GM18517 (cell line): ENCODE measurements around the gene EHMT2.
"Not testable (repeated sequence)": the region's sequence is repeated elsewhere in the genome, so short reads cannot be mapped to it uniquely, and the experiment has no call there.

Experiments used
- ATAC-seq: cut with Tn5 transposase; IDR thresholded peaks from one replicate; pipeline ENCODE4 v1.9.1; 2021; ENCODE audit warnings: mild to moderate bottlenecking, moderate library complexity; ENCODE audit not compliant: unreplicated experiment

The EHMT2 gene

DNA sequence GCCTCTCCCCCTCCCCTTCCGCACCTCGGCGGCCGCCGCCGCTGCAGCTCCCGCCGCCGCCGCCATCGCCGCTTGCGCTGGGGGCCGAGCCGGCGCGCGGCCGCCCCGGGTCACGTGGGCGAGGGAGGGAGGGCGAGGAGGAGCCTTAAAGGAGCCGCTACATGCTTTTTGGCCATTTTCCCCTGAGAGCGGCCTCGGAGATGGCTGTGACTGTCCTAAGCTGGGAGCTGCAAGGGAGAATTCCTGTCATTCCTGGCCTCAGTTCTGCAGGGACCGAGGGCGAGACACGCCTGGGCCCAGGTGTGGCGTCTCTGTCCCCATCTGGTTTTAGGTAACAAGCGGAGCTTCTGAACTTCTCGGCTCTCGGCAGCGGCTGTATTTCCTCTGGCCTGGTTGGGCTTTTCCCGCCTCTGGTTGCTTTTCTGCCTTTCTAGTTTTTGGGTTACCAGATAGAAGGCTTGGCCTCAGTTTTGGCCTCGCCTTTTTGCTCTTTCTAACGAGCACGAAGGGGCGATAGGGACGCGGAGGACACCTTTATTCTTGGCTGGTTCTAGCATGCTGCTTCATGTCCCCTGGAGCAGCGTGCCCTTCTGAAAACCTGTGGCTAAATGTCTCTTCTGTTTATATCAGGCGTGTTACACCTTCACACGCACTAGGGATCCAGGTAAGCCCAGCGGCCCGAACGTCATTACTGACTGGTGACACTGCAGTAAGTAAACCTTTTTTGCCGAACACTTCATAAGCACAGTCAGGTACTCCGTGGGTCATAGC, at the start of gene EHMT2:
Gene EHMT2, minus strand, starts transcription at position 87 of the 771 bp plus-strand sequence. Its CDS starts 21 bp downstream, at position 66.
- peak; percentile 66 for ATAC-seq

DNA sequence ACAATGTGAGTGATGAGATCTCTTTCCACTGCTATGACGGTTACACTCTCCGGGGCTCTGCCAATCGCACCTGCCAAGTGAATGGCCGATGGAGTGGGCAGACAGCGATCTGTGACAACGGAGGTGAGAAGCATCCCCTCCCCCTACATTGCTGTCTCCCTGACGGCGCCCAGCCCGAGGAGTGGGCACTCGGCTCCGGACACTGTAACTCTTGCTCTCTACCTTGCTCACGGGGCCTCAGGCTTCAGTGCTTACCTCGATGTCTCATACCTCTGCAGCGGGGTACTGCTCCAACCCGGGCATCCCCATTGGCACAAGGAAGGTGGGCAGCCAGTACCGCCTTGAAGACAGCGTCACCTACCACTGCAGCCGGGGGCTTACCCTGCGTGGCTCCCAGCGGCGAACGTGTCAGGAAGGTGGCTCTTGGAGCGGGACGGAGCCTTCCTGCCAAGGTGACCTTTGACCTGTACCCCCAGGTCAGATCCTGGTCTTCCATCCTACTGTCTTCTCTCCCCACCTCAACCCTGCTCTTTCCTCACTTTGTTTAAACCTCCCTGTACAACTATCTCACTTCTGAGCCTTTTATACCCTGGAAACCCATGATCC, 49.7 kb upstream of the EHMT2 start:
- no peak for ATAC-seq

DNA sequence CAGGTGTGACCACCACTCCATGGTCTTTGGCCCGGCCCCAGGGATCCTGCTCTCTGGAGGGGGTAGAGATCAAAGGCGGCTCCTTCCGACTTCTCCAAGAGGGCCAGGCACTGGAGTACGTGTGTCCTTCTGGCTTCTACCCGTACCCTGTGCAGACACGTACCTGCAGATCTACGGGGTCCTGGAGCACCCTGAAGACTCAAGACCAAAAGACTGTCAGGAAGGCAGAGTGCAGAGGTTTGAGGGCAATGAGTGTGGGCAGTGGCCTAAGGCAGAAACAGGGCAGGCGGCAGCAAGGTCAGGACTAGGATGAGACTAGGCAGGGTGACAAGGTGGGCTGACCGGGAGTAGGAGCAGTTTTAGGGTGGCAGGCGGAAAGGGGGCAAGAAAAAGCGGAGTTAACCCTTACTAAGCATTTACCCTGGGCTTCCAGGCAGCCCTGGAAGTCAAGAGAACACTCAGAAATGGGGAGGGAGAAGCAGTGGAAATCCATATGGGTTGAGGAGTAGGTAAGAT, 48.9 kb upstream of the EHMT2 start:
- no peak for ATAC-seq

DNA sequence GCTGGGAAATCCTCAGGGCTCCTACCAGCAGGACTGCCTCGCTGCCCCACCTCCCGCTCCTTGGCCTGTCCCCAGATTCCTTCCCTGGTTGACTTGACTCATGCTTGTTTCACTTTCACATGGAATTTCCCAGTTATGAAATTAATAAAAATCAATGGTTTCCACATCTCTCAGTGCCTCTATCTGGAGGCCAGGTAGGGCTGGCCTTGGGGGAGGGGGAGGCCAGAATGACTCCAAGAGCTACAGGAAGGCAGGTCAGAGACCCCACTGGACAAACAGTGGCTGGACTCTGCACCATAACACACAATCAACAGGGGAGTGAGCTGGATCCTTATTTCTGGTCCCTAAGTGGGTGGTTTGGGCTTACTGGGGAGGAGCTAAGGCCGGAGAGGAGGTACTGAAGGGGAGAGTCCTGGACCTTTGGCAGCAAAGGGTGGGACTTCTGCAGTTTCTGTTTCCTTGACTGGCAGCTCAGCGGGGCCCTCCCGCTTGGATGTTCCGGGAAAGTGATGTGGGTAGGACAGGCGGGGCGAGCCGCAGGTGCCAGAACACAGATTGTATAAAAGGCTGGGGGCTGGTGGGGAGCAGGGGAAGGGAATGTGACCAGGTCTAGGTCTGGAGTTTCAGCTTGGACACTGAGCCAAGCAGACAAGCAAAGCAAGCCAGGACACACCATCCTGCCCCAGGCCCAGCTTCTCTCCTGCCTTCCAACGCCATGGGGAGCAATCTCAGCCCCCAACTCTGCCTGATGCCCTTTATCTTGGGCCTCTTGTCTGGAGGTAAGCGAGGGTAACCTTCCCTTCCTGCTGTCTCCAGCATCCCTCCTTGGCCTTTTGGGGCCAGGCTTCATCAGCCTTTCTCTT, 48.2 kb upstream of the EHMT2 start, which contains the start of gene CFB:
Gene CFB, plus strand, starts transcription at position 589 of the 863 bp plus-strand sequence. Its CDS starts 127 bp downstream, at position 716.
- no peak for ATAC-seq

DNA sequence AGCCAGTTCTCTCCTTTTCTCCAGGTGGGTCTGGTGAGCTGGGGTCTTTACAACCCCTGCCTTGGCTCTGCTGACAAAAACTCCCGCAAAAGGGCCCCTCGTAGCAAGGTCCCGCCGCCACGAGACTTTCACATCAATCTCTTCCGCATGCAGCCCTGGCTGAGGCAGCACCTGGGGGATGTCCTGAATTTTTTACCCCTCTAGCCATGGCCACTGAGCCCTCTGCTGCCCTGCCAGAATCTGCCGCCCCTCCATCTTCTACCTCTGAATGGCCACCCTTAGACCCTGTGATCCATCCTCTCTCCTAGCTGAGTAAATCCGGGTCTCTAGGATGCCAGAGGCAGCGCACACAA, 47.6 kb upstream of the EHMT2 start:
- ATAC-seq, result no peak

DNA sequence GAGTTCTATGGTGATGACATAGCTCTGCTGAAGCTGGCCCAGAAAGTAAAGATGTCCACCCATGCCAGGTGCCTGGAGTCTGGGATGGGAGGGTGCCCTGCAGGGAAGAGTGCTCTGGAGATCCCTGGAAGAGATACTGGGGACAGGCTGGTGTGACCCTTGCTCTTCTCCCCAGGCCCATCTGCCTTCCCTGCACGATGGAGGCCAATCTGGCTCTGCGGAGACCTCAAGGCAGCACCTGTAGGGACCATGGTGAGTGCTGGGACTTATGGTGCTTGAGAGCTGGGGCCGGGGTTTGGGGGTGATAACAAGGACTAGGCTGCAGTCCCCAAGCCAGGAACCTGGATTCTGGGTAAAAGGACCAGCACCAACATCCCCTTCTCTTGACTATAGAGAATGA, 46.2 kb upstream of the EHMT2 start:
- no peak for ATAC-seq

DNA sequence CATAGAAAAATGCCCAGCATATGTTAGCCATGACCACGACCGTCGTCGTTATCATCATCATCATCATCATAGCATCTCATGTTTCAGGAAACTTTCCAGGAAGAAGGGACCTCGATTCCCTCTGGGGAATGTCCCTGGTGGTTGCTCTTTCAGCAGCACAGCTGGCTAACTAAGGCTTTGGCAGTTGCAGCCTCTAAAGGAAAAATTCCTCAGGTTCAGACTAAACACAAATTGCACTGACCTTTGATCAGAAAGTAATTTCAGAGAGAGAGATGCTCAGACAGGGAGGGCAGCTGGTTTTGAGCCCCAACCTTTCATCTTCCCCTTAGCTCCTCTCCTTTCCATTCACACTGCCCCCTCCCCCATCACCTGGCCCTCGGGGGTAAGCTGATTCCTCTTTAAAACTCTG, 42.8 kb upstream of the EHMT2 start:
- ATAC-seq, result no peak

DNA sequence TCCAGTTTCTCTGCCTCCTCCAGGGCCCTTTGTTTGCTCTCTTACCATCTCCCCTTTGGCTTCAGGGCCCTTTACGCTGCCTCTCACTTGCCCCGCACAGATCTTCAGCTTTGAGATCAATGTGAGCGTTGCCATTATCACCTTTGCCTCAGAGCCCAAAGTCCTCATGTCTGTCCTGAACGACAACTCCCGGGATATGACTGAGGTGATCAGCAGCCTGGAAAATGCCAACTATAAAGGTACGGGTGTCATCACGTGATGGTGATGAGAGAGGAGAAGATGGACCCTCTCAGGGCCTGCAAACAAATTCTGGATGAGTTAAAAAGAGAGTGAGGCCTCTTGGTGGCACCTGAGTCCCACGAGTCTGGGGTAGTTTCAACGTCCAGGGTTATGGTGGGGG, 38.3 kb upstream of the EHMT2 start:
- ATAC-seq, result no peak

DNA sequence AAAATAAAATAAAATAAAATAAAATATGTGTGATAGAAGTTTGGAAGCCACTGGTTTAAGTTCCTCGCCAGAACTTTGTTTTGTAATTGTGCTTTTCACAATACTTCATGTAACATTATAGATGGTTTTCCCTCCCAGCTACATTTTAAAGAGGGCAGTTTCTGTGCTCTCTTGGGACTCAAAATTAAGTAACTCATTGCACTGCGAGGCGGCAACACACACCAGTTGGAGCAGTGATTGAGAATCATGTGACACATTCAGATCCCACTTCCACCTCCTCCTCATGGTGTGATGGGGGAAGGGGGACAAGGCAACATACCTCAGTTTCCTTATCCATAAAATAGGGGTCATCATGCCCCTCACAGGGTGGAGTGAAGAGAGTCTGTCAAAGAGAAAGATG, 37.5 kb upstream of the EHMT2 start:
- ATAC-seq, result no peak

DNA sequence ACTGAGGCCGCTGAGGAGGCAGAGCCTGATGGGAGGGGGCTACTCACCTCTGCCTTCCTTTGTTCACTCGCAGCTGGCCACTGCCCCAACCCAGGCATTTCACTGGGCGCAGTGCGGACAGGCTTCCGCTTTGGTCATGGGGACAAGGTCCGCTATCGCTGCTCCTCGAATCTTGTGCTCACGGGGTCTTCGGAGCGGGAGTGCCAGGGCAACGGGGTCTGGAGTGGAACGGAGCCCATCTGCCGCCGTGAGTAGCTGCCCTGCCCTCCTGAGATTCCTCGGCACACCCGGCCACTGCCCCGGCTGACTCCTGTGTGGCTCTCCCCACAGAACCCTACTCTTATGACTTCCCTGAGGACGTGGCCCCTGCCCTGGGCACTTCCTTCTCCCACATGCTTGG, 36.0 kb upstream of the EHMT2 start:
- no peak for ATAC-seq

DNA sequence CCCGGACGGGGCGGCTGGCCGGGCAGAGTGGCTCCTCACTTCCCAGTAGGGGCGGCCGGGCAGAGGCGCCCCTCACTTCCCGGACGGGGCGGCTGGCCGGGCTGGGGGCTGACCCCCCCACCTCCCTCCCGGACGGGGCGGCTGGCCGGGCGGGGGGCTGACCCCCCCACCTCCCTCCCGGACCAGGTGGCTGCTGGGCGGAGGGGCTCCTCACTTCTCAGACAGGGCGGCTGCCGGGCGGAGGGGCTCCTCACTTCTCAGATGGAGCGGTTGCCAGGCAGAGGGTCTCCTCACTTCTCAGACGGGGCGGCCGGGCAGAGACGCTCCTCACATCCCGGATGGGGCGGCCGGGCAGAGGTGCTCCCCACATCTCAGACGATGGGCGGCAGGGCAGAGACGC, 34.6 kb upstream of the EHMT2 start:
- ATAC-seq, result not testable (repeated sequence)

DNA sequence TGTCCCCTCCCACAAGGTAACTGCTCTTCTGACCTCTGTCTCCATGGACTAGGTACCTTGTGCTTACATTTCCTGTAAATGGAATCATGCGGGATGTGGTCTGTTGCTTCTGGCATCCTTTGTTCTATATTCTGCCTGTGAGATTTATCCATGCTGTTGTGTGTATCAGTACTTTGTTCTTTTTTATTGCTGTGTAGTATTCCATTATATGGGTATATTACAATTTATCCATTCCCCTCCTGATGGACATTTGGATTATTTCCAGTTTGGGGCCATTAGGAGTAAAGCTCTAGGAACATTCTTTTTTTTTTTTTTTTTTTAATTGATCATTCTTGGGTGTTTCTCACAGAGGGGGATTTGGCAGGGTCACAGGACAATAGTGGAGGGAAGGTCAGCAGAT, 33.5 kb upstream of the EHMT2 start:
- no peak for ATAC-seq

DNA sequence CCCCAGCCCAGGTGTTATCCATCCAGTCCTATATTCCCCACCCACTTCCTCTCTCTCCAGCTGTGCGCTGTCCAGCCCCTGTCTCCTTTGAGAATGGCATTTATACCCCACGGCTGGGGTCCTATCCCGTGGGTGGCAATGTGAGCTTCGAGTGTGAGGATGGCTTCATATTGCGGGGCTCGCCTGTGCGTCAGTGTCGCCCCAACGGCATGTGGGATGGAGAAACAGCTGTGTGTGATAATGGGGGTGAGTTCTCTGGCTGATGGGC, 31.1 kb upstream of the EHMT2 start:
- no peak for ATAC-seq

DNA sequence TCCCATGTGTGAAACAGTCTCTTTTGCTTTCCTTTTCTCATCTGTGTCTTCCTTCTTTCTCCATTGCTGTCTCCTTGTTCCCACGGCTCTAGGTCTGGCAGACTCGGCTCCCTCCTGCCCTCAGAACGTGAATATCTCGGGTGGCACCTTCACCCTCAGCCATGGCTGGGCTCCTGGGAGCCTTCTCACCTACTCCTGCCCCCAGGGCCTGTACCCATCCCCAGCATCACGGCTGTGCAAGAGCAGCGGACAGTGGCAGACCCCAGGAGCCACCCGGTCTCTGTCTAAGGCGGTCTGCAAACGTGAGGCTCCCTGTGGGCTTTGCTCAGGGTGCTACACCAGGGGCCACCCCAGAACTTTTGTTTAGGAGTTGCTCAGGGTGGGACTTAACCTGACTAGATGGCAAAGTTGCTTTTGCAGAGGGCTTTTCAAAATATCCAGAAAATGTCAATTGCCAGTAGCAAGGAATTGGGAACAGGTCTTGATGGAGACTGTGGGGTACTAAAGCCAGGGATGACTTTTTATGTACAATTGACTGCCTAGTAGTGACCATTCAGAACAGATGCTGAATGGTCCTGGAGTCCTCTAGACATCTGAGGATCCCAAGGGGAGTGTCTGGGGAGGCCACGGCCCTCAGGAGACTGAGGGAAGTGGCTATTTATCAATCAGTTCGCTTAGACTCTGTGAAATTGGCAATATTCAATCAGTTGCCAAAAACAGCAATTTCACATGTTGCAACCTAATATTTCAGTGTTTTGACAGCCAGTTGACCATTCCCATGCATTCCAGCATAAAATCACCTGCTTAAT, 30.6 kb upstream of the EHMT2 start:
- no peak for ATAC-seq

DNA sequence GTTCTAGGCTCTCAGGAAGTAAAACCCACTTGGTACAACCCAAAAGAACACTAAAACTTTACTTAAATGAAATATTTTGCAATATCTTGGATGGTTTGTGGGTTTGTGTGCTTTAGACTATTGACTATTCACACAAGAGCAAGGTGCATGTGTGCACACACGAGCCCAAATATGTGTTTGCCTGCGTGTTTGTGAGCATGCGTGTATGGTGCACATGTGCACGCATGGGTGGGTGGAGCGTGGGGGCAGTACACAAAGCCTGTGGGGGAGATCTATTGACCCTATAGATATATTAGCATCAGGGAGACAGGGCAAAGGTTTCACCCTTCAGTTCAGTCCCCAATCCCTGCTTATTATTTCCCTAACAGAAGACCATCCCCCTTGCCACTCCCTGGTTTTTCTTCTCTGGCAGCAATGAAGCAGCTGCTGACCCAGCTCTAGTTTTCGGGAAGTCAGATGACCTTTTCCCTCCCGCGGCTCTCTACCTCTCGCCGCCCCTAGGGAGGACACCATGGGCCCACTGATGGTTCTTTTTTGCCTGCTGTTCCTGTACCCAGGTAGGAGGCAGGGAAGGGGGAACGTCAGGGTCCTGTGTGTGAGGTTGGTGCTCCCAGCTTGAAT, 29.9 kb upstream of the EHMT2 start, which contains the start of gene C2:
Gene C2, plus strand, starts transcription at position 476 of the 621 bp plus-strand sequence. Its CDS starts 36 bp downstream, at position 512.
- no peak for ATAC-seq

DNA sequence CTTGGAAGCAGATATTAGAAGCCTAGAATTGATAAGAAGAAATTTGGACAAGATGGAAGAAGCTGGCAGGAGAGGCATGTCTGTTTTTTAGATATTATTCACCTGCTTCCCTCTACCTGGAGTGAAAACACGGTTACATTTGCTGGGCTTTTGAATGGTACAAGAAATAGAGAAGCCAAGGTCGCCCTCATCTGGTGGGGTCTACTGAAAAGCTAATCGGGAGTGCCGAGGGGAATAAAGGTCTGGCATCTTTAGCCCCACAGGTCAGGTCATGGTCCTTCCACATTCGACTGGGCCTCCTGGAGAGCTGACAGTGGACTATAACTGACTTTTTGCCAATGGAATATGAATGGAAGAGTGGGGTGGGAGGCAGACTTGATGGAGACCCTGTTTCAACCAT, 25.4 kb upstream of the EHMT2 start:
- ATAC-seq, result no peak

DNA sequence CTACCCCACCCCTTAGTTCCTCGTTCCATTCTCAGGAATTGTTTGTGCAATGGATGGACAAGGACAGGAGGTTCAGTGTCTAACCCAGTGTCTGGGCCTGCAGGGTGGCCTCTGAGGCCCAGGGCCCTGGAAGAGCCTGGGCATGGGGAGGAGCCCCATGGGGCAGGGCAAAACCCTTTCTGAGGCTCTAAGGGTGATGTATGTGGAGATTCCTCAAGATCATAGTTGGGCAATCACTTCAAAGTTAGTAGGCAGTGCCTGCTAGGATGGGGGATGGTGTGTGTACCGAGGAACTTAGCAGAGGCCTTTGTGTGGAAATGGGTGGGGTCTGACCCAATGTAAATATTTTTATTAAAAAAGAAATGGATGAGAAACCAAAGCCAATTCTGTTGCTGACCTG, 23.3 kb upstream of the EHMT2 start:
- ATAC-seq, result no peak

DNA sequence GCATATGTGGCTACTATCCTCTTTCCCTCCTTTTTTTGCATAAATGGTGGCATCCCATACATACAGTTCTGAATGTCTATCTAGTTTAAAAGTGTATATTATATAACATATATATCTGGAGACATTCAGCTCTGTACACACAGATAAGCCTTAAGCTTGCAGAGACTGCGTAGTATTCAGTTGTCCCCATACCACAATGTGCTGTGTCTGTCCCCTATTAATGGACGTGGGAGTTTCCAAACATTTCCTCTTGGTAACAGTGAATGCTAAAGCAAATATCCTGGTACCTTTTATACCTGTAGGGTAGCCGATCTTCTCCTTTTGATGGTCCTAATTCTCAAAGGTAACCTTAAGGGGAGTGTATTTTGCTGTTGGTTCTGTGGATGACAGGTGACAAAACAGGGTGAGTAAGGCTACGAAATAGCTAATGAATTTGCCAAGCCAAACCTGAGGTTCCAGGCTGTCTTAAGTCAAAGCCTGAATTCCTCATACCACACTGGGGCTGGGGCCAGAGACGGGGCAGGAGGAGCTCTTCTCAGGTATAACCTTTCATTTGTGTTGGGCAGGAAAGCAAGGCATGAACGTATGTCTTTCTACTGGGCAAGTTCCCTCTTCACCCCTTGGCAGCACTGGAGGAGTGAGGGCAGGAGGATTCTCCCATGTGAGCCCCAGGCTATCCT, 22.3 kb upstream of the EHMT2 start:
- no peak for ATAC-seq

DNA sequence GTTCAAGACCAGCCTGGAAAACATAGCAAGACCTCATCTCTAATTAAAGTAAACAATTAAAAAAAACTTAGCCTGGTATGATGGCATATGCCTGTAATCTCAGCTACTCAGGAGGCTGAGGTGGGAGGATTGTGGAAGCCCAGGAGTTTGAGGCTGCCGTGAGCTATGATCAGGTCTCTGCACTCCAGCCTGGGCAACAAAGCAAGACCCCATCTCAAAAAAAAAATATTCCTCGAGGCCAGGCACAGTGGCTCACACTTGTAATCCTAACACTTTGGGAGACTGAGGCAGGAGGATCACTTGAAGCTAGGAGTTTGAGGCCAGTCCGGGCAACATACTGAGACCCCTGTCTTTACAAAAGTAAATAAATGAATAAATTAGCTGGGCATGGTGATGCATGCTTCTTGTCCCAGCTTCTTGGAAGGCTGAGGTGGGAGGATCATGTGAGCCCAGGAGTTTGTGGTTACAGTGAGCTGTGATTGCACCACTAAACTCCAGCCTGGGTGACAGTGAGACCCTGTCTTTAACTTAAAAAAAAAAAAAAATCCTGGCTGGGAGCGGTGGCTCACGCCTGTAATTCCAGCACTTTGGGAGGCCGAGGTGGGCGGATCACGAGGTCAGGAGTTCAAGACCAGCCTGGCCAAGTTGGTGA, 20.7 kb upstream of the EHMT2 start:
- ATAC-seq, result no peak
